GM18508 (cell line): Measurements from ENCODE around the gene UPK1B.
"Not testable (repeated sequence)": the region's sequence is repeated elsewhere in the genome, so short reads cannot be mapped to it uniquely, and the experiment has no call there.

Experiments
- ATAC-seq: cut with Tn5 transposase; IDR thresholded peaks from one replicate; pipeline ENCODE4 v1.9.1; 2021; ENCODE audit warnings: moderate number of reproducible peaks; ENCODE audit not compliant: insufficient read depth, unreplicated experiment

Gene UPK1B

GRCh38 chr3:119173325-119173724, at the start of gene UPK1B:
UPK1B (plus strand) TSS chr3:119173598; CDS start chr3:119186742, 13,144 bp downstream.
- ATAC-seq = no peak

GRCh38 chr3:119125342-119125741, 48.1 kb upstream of the UPK1B start:
- ATAC-seq = no peak

- ATAC-seq = no peak
Measured at GRCh38 chr3:119125742-119126504, 47.5 kb upstream of the UPK1B start.

DNA sequence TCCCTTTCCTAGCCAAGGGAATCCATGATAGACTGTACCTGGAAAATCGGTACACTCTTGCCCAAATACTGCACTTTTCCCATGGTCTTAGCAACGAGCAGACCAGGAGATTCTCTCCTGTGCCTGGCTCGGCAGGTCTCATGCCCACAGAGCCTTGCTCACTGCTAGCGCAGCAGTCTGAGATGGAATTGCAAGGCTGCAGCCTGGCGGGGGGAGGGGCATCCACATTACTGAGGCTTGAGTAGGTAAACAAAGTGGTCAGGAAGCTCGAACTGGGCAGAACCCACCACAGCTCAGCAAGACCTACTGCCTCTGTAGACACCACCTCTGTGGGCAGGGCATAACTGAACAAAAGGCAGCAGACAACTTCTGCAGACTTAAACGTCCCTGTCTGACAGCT, 43.1 kb upstream of the UPK1B start:
- ATAC-seq = not testable (repeated sequence)

DNA sequence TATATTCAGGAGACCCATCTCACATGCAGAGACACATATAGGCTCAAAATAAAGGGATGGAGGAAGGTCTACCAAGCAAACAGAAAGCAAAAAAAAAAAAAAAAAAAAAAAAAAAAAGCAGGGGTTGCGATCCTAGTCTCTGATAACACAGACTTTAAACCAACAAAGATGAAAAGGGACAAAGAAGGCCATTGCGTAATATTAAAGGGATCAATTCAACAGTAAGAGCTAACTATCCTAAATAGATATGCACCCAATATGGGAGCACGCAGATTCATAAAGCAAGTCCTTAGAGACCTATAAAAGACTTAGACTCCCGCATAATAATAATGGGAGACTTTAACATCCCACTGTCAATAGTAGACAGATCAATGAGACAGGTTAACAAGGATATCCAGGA, 41.1 kb upstream of the UPK1B start:
- not testable (repeated sequence) for ATAC-seq

DNA sequence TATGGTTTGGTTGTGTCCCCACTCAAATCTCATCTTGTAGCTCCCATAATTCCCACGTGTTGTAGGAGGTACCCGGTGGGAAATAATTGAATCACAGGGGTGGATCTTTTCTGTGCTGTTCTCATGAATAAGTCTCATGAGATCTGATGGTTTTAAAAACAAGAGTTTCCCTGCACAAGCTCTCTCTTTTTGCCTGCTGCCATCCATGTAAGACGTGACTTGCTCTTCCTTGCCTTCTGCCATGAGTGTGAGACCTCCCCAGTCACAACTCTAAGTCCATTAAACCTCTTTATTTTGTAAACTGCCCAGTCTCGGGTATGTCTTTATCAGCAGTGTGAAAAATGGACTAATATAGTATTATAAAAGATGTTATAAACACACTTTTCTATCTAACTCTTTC, 34.0 kb upstream of the UPK1B start:
- ATAC-seq = not testable (repeated sequence)

DNA sequence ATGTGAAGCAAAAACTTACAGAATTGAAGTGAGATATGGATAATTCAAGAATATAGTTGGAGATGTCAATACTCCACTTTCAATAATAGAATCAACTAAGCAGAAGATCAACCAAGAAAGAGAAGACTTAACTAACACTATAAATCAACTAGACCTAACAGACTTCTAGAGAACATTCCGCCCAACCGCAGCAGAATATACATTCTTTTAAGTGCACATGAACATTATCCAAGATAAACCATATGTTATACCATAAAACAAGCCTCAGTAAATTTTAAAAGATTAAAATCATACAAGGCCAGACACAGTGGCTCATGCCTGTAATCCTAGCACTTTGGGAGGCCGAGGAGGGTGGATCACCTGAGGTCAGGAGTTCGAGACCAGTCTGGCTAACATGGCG, 32.9 kb upstream of the UPK1B start:
- no peak for ATAC-seq

- no peak for ATAC-seq
Measured at GRCh38 chr3:119145128-119145499, 28.3 kb upstream of the UPK1B start.

GRCh38 chr3:119145500-119146167, 27.8 kb upstream of the UPK1B start, which contains the start of gene TEX55:
TEX55 (plus strand) TSS chr3:119146165; CDS start chr3:119146190, 25 bp downstream.
- no peak for ATAC-seq

- no peak for ATAC-seq
Measured at GRCh38 chr3:119146578-119147375, 26.6 kb upstream of the UPK1B start.

DNA sequence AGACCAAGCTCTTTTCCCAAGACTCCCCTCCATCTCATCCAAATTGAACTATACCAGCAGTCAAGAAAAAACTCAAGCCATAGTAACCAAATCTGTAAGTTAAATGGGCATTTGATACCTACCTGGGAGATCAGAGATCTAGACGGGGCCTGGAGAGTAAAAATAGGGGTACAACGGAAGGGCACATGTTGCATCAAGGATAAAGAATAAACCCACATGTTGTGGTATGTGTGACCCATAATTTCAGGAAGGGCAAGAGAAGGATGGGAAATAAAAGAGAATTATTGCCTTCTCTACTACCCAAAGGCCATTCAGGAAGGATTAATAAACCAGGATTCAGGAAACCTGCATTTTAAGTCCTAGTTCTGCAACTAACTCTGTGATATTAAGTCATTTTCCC, 25.9 kb upstream of the UPK1B start:
- ATAC-seq = no peak

DNA sequence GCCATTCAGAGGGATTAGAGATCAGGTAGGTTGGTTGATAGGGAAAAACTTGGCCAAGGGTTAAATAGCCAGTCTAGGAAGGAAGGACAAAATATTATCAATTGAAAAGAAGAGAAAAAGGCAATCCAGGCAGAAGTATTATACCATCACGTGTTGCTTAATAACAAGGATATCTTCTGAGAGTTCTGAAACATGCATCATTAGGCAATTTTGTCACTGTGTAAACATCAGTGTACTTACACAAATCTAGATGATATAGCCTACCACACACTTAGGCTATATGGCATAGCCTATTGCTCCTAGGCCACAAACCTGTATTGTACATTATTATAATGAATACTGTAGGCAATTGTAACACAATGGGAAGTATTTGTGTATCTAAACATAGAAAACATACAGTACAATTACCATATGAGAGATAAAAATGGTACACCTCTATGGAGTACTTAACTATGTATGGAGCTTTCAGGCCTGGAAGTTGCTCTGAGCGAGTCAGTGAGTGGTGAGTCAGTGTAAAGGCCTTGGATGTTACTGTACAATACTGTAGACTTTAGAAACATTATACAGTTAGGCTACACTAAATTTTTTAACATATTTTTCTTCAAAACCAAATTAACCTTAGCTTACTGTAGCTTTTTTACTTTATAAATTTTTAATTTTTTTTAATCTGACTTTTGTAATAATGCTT, 24.8 kb upstream of the UPK1B start:
- no peak for ATAC-seq

DNA sequence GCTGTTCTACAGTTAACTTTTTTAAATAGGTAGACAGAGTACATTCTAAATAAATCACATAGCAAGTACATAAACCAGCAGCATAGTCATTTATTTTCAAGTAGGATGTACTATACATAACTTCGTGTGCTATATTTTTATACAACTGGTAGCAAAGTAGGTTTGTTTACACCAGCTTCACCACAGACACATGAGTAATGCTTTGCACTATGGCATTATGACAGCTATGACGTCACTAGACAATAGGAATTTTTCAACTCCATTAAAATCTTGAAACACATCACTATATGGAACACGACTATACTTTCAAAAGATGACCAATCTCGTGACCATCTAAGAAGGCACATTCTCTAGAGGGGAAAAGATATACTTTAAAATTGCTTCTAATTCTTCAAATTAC, 23.9 kb upstream of the UPK1B start:
- no peak for ATAC-seq

GRCh38 chr3:119156868-119157267, 16.5 kb upstream of the UPK1B start:
- no peak for ATAC-seq

DNA sequence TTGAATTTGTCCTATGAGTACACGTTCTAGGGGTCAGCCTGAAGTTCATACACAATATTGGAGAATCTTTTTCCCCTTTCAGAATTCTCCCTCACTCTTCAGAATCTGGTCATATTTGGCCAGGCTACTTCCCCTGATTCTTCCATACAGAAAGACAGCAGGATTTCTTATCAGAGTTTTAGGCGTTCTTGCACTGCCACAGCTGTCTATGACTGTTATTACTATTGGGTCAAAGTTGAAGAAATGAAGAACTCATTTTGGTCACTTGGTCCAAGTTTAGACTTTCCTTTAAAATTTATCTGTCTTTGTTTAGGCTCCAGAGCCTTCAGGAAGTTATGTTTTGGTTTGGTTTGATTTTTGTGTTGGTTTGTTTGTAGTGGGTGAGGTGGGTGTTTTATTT, 15.4 kb upstream of the UPK1B start:
- ATAC-seq = no peak

GRCh38 chr3:119160361-119160760, 13.0 kb upstream of the UPK1B start:
- no peak for ATAC-seq

- no peak for ATAC-seq
Measured at GRCh38 chr3:119160815-119161214, 12.6 kb upstream of the UPK1B start.

- no peak for ATAC-seq
Measured at GRCh38 chr3:119161240-119161639, 12.2 kb upstream of the UPK1B start.

DNA sequence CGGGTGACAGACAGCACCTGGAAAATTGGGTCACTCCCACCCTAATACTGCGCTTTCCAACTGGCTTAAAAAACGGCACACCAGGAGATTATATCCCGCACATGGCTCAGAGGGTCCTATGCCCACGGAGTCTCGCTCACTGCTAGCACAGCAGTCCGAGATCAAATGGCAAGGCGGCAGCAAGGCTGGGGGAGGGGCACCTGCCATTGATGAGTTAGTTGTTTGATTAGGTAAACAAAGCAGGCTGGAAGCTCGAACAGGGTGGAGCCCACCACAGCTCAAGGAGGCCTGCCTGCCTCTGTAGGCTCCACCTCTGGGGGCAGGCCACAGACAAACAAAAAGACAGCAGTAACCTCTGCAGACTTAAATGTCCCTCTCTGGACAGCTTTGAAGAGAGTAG, 8.7 kb upstream of the UPK1B start:
- ATAC-seq = not testable (repeated sequence)

DNA sequence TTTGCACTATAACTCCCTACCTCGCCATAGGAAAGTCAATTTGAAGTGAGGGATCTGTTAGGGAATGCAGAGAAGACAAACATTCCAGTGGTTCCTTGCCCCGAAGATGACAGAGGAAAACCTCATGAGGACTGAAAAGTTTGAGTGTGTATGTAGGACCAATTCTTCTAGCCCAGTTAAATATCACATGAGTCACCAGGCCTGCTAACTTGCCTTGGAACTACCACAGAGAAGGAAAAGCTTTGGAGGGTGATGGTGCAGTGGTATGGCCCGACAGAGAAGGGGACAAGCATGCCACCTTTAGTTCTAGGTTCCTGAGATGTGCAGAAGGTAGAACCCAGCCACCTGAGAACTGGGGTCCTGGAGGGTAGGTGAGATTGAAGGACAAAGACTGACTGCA, 2.6 kb upstream of the UPK1B start:
- ATAC-seq = no peak
